ENCODE measurements around the gene POLR1G. TPM values are rescaled to one million over a fixed set of nuclear protein-coding genes. Genes with fewer than 3 reads are reported as not detected.

Gene POLR1G
- total RNA-seq, 1 donor from 2014 or later, result 5.4 TPM

GRCh38 chr19:45420356-45420755 lies 13.9 kb downstream of the POLR1G start:
- no peak for TF ChIP-seq CTCF (IDR thresholded peaks at IDR 0.05)
- Histone ChIP-seq H3K36me3 (peaks cover 26% of the 10 kb centered on the region), H3K9me3 (no peaks in the 10 kb centered on the region), H3K27ac (no peak overlapping the region), H3K4me1 (peaks cover 23% of the 10 kb centered on the region), H3K27me3 (no peaks in the 10 kb centered on the region), H3K4me3 (no peak overlapping the region)
- no peak for ATAC-seq
- no peak for DNase-seq
- intact Hi-C loops (cut with DNase I), result no loop called here

GRCh38 chr19:45420871-45421270 lies 14.4 kb downstream of the POLR1G start:
- intact Hi-C loops (cut with DNase I), result no loop called here
- Histone ChIP-seq H3K27ac (no peak overlapping the region), H3K9me3 (no peaks in the 10 kb centered on the region), H3K4me1 (peaks cover 23% of the 10 kb centered on the region), H3K36me3 (peaks cover 24% of the 10 kb centered on the region), H3K4me3 (no peak overlapping the region), H3K27me3 (no peaks in the 10 kb centered on the region)
- ATAC-seq (no peak), DNase-seq (no peak)
- TF ChIP-seq CTCF (IDR thresholded peaks at IDR 0.05), result no peak

GRCh38 chr19:45421947-45422498 lies 15.6 kb downstream of the POLR1G start:
- no peaks in the 10 kb centered on the region for H3K27me3 ChIP-seq
- no peak for TF ChIP-seq CTCF (IDR thresholded peaks at IDR 0.05)
- DNase-seq (no peak), ATAC-seq (no peak)
- no peaks in the 10 kb centered on the region for H3K9me3 ChIP-seq
- intact Hi-C loops (cut with DNase I), result no loop called here
- no peak overlapping the region for H3K4me3 ChIP-seq
- no peak overlapping the region for H3K27ac ChIP-seq
- peaks cover 23% of the 10 kb centered on the region for H3K4me1 ChIP-seq
- peaks cover 14% of the 10 kb centered on the region for H3K36me3 ChIP-seq

- H3K4me1 ChIP-seq, result peaks cover 23% of the 10 kb centered on the region
- TF ChIP-seq CTCF (IDR thresholded peaks at IDR 0.05), result no peak
- DNase-seq, result no peak
These were observed 16.7 kb downstream of the POLR1G start for GRCh38 chr19:45423033-45423588.

GRCh38 chr19:45423589-45424190 lies 17.2 kb downstream of the POLR1G start, which contains the start of gene ERCC1:
ERCC1 (minus strand) TSS chr19:45423917; CDS start chr19:45423374, 543 bp downstream.
- H3K4me1 ChIP-seq, result peaks cover 29% of the 10 kb centered on the region
- intact Hi-C loops (cut with DNase I), result no loop called here
- no peaks in the 10 kb centered on the region for H3K36me3 ChIP-seq
- ATAC-seq (peak; percentile 94), DNase-seq (peak; percentile 99)
- H3K27me3 ChIP-seq, result no peaks in the 10 kb centered on the region
- no peak for TF ChIP-seq CTCF (IDR thresholded peaks at IDR 0.05)
- peak within 1 kb of the TSS; percentile 67 for H3K4me3 ChIP-seq
- H3K27ac ChIP-seq, result peak within 1 kb of the TSS; percentile 94
- H3K9me3 ChIP-seq, result no peaks in the 10 kb centered on the region

More at GRCh38 chr19:45423033-45423588, 16.7 kb downstream of the POLR1G start:
- Histone ChIP-seq H3K9me3 (no peaks in the 10 kb centered on the region), H3K27ac (peak overlapping the region; percentile 94), H3K36me3 (peaks cover 3% of the 10 kb centered on the region), H3K27me3 (no peaks in the 10 kb centered on the region), H3K4me3 (peak overlapping the region; percentile 67)
- ATAC-seq, result no peak
- intact Hi-C loops (cut with DNase I), result no loop called here

Data from upper lobe of right lung (tissue), 1 donor.